HG03342 (cell line): ENCODE results near the gene NXPH4.

Experiments used
- ATAC-seq: cut with Tn5 transposase; IDR thresholded peaks from one replicate; pipeline ENCODE4 v1.9.1; 2021; ENCODE audit warnings: mild to moderate bottlenecking, moderate library complexity; ENCODE audit not compliant: unreplicated experiment

Gene NXPH4

GRCh38 chr12:57229634-57230380, 13.2 kb downstream of the NXPH4 start, which contains the start of gene SHMT2:
Gene SHMT2 (plus strand): TSS chr12:57229711. CDS start chr12:57229779, 68 bp downstream.
- ATAC-seq = peak; percentile 58

- ATAC-seq = no peak
These were observed 14.0 kb downstream of the NXPH4 start for GRCh38 chr12:57230381-57231155.

GRCh38 chr12:57231276-57232021, 14.9 kb downstream of the NXPH4 start:
- ATAC-seq = no peak

- ATAC-seq = no peak
These were observed 15.7 kb downstream of the NXPH4 start for GRCh38 chr12:57232156-57232756.

GRCh38 chr12:57233357-57234232, 17.0 kb downstream of the NXPH4 start:
- ATAC-seq = no peak

- no peak for ATAC-seq
These were observed 17.6 kb downstream of the NXPH4 start for GRCh38 chr12:57234233-57234570.

- no peak for ATAC-seq
These were observed 18.0 kb downstream of the NXPH4 start for GRCh38 chr12:57234571-57235016.

- no peak for ATAC-seq
These were observed 18.6 kb downstream of the NXPH4 start for GRCh38 chr12:57235017-57235727.

- ATAC-seq = no peak
These were observed 19.1 kb downstream of the NXPH4 start for GRCh38 chr12:57235728-57236131.

GRCh38 chr12:57236201-57236924, 19.8 kb downstream of the NXPH4 start:
- ATAC-seq = no peak

- no peak for ATAC-seq
These were observed 20.5 kb downstream of the NXPH4 start for GRCh38 chr12:57236925-57237595.

- ATAC-seq = no peak
These were observed 21.0 kb downstream of the NXPH4 start for GRCh38 chr12:57237596-57237931.

GRCh38 chr12:57237932-57238853, 21.6 kb downstream of the NXPH4 start:
- no peak for ATAC-seq

- ATAC-seq = peak; percentile 52
These were observed 22.4 kb downstream of the NXPH4 start for GRCh38 chr12:57238854-57239554.

GRCh38 chr12:57239587-57240065, 23.0 kb downstream of the NXPH4 start:
- no peak for ATAC-seq

GRCh38 chr12:57240066-57240921, 23.7 kb downstream of the NXPH4 start:
- no peak for ATAC-seq
